GM19035 (cell line): ENCODE measurements around the gene LTC4S.
"Not testable (repeated sequence)": the region's sequence is repeated elsewhere in the genome, so short reads cannot be mapped to it uniquely, and the experiment has no call there.

Experiments
- ATAC-seq: cut with Tn5 transposase; IDR thresholded peaks from one replicate; pipeline ENCODE4 v1.9.1; 2021; ENCODE audit not compliant: unreplicated experiment

Gene LTC4S

GRCh38 chr5:179822444-179822990 is 28.7 kb downstream of the LTC4S start:
- no peak for ATAC-seq

GRCh38 chr5:179823937-179824744 is 30.4 kb downstream of the LTC4S start:
- ATAC-seq = no peak

GRCh38 chr5:179824745-179825112 is 30.9 kb downstream of the LTC4S start:
- ATAC-seq = no peak

GRCh38 chr5:179825655-179826182 is 31.9 kb downstream of the LTC4S start:
- no peak for ATAC-seq

GRCh38 chr5:179827680-179828079 is 33.9 kb downstream of the LTC4S start:
- ATAC-seq = no peak

GRCh38 chr5:179828756-179829421 is 35.1 kb downstream of the LTC4S start:
- no peak for ATAC-seq

GRCh38 chr5:179829732-179830435 is 36.1 kb downstream of the LTC4S start:
- ATAC-seq = no peak

GRCh38 chr5:179830818-179831468 is 37.2 kb downstream of the LTC4S start:
- ATAC-seq = no peak

- ATAC-seq = no peak
Observed at GRCh38 chr5:179832039-179832745, 38.4 kb downstream of the LTC4S start.

- ATAC-seq = no peak
Observed at GRCh38 chr5:179833056-179833708, 39.4 kb downstream of the LTC4S start.

- no peak for ATAC-seq
Observed at GRCh38 chr5:179833709-179834070, 39.9 kb downstream of the LTC4S start.

GRCh38 chr5:179834120-179834519 is 40.3 kb downstream of the LTC4S start:
- no peak for ATAC-seq

GRCh38 chr5:179834871-179835270 is 41.1 kb downstream of the LTC4S start:
- ATAC-seq = not testable (repeated sequence)

- no peak for ATAC-seq
Observed at GRCh38 chr5:179836225-179837019, 42.6 kb downstream of the LTC4S start.

GRCh38 chr5:179837076-179838011 is 43.6 kb downstream of the LTC4S start:
- no peak for ATAC-seq

- no peak for ATAC-seq
Observed at GRCh38 chr5:179839328-179840256, 45.8 kb downstream of the LTC4S start.

GRCh38 chr5:179840321-179840720 is 46.5 kb downstream of the LTC4S start:
- no peak for ATAC-seq
